Stimulated activated CD4-positive, alpha-beta T cell treated with anti-CD3 and anti-CD28 coated beads, TNF-alpha, amount 100 ng/mL, for 1 hour (primary cell): ENCODE measurements around the gene RTP3.
"Not testable (repeated sequence)": the region's sequence is repeated elsewhere in the genome, so short reads cannot be mapped to it uniquely, and the experiment has no call there.

ENCODE experiments used
- DNase-seq, 3 donors: peaks; one replicate each; pipeline ENCODE4 v3.0.0-alpha.2; 2020; ENCODE audit warnings: low read depth in 3 of 3, low spot score in 1 of 3

The RTP3 gene

DNA sequence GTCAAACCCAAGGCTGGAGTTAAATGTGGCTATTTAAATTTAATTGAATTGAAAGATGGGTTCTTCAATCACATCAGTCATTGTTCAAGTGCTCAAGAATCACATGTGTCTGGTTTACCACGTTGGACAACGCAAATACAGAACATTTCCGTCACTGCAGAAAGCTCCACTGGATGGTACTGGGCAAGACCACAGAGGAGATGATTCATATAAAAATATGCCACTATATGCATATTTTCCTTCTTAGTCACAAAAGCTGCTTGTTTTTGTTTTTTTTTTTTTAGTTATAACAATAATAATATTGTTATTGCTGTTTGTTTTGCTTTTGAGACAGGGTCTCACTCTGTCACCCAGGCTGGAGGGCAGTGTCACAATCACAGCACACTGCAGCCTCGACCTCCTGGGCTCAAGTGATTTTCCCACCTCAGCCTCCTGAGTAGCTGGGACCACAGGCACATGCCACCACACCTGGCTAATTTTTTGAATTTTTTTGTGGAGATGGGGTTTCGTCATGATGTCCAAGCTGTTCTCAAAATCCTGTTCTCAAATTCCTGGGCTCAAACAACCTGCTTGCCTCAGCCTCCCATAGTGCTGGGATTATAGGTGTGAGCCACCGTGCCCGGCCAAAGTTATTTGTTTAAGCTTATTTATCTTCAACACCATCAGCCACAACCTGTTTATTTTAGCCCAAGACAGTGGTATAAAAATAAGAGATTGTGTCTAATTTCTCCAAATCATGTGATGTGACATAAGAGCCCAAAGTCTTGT lies 19.4 kb downstream of the RTP3 start:
- DNase-seq, result no peak

DNA sequence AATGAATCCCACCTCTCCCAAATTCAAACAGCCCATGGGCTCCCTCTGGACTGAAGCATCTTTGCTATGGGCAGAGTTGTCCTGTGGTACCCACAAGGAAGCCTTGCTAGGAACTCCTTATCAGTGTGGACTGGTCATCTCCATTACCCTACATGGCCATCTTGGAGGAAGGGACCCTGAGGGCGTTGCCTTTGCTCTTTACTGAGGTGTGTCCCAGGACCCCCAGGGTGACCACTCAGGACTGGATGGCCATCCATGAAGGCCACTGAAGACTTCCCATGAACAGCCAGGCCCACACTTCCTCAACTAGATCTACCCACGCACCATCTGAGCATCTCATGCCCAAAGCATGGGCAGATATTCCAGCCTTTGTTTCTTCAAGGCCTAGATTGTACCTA lies 20.0 kb downstream of the RTP3 start:
- no peak for DNase-seq

DNA sequence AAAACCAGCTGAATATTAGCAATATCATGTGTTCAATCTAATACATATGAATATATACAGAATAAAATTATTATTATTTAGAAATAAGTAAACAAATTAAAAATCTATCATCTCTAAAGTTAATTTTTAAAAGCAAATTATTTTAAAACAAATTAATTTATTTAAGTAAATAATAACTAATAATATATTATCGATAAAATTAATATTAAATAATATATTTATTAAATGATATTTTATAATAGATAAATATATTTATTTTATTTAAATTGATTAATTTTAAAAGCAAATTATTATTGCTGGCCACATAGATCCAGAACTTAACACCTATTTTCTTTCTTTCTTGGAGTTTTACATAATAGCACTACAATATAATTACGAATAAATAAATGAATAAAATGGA lies 22.2 kb downstream of the RTP3 start:
- no peak for DNase-seq

DNA sequence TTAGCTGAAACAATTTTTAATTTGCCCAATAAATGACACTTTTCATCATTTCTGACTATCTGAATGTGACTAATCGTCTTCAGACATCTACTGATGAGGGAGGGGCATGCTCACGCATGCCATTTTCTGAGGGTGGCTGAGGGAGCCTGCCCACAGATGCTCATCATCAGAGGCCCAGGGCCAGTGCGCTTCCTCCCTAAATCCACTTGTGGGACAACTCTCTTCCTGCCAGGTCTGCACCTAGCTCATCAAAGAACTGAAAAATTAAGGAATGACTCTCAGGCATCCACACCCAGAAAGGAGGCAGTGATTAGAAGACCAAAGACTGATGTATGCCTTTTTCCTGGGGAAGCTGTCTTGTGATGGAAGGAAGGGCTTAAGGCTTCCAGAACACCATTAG lies 22.8 kb downstream of the RTP3 start:
- no peak for DNase-seq

DNA sequence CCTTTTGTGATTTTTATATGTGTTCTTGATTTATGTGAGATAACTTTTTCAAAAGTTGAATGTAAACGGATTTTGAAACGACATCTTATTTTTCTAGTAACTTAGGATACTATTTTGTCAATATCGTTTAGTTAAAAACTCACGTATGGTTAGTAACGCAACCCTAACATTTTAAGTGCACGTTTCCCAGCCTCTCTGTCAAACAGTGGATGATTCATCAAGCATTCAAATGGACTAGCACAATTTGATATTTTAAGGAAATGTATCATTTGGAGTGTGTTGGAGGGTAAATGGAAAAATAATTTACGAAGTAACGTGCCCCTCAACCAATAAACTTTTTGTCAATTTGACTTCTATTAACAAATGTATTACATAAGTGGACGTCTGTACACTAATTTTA lies 23.3 kb downstream of the RTP3 start:
- no peak for DNase-seq

DNA sequence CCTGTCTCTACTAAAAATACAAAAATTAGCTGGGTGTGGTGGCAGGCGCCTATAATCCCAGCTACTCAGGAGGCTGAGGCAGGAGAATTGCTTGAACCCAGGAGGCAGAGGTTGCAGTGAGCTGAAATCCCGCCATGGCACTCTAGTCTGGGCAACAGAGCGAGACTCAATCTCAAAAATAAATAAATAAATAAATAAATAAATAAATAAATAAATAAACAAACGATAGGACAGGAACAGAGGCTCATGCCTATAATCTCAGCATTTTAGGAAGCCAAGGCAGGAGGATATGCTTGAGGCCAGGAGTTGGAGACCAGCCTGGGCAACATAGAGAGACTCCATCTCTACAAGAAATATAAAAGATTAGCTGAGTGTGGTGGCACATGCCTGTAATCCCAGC lies 24.4 kb downstream of the RTP3 start:
- DNase-seq, result not testable (repeated sequence)

DNA sequence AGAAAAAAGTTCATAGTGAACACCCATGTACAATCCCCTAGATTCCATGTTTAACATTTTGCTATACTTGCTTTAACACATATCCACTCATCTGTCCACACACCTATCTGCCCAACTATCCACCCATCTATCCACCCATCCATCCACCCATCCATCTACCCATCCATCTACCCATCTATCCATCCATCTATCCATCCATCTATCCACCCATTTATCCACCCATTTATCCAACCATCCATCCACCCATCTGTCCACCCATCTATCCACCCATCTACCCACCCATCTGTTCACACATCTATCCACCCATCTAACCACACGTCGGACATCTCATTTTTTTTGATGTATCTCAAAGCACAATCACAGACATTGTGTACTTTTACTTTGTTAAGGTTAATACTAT lies 25.8 kb downstream of the RTP3 start:
- no peak for DNase-seq

DNA sequence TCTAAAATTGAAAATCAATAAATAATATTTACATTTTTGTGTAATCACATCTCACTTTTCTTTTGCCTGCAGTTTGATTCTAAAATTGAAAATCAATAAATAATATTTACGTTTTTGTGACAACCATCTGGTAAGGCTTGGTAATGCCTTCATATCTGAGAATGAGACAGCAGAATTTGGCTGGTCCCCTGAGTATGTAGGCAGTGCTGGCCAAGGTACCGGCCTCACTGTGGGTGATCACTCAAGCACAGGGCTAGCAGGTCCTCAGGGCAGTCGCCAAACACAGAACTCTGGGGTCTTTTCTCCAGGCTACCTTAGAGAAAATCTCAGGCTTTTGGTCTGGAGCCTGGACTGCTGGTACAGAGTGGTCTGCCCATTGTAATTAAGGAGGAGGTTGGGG lies 26.2 kb downstream of the RTP3 start:
- no peak for DNase-seq

DNA sequence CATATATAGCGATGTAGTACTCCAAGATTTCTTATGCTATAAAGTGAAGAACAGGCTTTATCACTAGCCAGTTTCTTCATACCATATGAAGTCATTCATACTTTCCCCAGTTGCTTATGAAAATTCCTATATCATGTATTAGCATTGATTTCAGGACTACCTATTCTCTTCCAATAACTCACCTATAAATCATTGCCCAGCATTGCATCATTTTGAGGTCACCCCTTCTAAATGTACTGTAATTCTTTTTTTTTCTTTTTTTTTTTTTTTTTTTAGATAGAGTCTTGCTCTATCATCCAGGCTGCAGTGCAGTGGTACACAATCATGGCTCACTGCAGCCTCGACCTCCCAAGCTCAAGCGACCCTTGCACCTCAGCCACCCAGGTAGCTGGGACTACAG lies 27.1 kb downstream of the RTP3 start:
- no peak for DNase-seq

DNA sequence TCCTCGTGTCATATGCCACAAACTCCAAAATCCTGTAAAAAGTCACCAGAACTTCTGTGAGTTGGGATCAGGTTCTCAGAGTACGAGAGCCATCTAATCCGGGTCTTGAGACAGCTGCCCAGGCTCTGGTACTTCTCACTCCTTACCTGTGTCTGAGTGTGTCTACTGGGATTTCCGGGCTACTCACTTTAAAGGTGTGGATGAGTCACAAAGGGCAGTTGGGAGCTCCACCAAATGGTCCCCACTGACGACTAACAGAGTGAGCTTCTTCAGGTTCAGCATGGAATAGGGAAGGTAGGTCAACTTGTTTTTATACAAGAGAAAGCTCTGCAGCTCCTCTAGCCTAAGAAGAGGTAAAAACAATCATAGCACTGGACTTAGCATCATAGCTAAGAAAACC lies 29.5 kb downstream of the RTP3 start:
- DNase-seq, result no peak

DNA sequence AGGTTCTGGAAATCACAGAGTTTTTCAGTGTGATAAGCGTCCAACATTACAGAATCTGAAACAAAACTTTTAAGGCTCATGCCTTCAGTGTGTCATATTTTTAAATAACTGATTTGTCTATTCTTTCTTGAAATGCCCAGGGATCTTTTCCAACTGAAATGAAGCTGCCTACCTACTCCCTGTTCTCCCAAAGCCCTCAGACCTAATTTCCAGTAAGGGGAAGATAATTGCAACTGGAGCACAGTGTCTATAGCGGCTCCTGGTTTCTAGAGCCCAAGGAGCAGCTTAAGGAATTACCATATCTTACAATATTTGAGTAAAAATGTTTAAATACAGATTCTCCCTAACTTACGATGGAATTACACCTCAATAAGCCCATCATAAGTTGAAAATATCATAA lies 35.3 kb downstream of the RTP3 start:
- DNase-seq, result no peak

DNA sequence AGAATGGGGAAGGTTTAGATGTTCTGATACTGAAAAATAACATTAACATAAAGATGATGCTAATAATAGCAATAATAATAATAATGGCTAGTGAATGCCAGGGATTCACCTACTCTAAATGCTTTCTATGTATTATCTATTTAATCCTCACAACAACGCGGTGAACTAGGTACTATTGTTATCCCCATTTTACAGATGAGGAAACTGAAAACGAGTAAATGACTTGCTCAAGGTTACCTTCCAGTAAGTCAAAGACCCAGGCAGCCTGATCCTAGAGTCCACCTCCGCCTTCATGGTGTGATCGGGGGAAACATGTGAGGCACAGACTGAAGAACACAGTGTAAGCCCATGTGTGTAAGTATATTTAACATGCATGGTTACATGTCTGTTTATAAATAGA lies 38.0 kb downstream of the RTP3 start:
- no peak for DNase-seq

DNA sequence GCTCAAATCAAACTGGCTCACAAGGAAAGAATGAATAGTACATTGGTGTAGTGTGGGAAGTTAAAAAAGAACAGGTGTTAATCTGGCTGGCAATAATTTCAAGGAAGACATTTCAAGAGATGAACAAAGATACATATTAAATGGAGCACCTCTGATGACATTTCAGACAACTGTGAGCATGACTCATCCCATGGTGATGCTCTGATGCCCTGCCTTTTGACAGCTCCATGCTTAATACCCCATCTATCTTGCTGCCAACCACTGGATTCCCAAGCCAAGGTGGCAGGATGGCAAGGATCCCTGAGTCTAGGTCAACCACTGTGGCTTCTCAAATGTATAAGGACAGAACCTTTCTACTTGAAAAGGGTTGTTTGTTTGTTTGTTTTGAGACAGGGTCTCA lies 39.0 kb downstream of the RTP3 start:
- no peak for DNase-seq

DNA sequence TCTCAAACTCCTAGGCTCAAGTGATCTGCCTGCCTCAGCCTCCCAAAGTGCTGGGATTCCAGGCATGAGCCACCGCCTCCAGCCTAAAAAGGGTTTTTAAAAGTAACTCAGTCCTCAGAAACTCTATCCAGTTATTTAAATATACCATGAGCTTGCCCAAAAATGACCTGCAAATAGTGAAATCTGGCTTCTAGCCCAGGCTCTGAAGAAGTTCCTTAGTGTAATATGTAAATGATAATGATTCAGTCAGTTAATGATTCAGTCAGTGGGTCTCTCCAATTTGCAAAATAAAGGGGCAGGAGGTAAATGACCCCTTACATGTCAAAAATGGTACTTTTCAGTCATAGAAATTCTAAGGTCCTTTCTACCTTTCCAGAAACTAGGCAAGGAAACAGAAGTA lies 39.5 kb downstream of the RTP3 start:
- DNase-seq, result no peak

DNA sequence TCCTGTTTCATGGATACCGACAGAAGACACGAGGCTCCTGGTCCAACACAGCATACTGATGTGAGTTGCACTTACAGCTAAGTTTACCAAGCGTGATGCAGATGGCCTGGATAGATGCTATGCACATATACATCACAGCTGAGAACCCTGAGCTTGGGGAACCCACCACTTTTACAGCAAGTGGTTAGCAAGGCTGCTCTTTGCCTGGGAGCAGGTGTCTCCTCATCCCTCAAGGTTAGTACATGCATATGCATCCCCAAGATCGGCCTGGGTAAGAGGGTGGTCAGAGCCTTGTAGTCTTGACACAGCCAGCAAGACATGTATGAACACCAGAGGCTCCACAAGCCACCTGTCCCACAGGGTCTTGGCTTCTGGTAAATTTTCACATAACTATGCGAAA lies 40.0 kb downstream of the RTP3 start:
- no peak for DNase-seq

DNA sequence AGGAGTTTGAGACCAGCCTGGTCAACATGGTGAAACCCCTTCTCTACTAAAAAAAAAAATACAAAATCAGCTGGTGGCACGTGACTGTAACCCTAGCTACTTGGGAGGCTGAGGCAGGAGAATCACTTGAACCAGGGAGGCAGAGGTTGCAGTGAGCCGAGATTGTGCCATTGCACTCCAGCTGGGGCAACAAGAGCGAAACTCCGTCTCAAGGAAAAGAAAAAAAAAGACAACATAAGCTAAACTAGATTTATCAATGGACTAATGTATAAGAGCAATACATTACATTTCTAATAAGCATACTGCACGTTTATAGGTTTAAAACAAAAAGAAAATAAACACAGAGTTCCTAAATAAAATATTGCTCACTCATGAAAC lies 40.6 kb downstream of the RTP3 start:
- not testable (repeated sequence) for DNase-seq

DNA sequence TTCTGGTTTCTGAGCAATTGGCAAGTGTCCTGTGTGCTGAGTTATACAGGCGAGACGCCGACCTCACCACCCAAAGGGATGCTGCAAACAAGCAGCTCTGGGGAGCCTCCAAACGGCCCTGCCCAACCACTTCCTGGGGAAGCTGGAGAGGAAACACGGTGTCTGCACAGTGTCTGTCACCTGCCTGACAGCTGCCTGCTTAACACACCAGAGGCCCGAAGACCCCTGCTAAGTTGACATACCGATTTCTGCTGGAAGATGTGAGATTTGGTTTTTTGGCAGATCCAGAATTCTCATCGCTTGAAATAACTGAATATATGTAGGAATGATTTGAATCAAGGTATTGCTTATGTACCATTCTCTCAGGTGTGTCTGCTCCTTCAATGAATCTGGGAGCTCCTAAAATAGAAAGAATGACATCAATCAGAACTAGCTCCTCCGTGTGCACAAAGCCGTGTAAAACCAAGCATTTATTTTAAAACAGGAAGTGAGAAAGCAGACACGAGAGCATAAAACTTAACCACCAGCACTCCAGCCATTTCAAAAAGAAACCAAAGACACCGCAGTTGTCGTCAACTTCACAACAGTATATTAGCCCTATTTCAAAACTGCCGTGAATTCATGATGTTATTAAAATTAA lies 41.1 kb downstream of the RTP3 start:
- DNase-seq, result peak; percentile 37 to 82 (median 70)

DNA sequence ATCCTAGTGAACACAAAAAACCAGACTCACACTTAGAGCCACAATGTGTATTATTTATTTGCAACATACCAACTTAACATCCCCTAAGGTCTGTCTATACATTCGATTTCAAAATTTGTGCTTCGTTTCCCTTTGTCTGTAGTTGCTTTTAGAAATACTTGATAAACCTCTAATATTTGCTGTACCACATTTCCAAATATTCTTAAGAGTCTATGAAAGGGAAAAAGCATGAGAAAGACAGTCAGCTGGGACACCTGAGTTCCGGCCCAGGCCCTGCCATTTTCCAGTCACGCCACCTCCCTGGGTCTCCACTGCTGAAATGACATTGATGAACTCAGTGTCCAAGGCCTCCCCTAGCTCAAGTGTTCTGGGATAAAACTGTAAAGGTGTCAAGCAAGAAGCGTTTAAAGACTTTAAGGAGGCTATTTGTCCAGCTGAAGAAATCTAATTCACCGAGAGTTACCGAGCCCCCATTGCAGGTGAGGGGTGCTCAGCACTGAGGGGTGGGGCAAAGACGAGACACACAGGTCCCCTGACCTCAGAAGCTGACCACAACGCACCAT lies 41.7 kb downstream of the RTP3 start:
- no peak for DNase-seq

DNA sequence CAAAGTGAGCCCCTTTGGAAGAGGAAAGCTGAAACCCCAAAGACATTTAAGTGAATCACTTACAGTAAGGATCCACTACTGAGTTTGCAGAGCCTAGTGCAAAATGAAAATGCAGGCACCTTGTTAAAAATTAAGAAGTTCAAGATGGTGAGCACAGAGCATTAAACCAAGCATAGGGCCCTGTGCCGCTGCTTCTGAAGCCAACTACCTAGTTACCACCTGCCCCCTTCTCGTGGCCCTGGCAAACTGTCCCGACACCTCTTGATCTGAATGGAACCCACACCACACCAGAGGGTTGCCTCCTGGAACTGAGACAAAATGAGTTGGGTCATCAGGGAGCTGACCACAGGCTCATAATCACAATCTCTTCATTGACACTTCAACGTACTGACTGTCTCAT lies 42.8 kb downstream of the RTP3 start:
- no peak for DNase-seq

DNA sequence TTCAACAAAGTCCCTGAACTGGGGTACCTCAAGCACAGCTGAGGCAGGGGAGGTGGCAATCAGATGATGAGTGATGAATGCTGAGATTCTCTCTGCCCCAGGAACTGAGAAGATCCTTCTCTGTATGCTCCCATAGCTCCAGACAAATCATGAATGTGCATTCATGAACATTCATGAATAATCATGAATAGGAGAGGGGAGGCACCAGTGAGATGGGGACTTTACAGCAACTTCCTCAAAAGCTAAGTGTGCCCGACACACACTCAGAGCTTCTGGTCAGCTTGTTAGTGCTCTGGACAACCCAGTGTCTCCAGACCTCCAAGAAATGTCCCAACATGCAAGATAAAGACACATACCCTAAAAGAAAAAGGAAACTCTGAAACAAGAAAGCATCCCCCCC lies 44.1 kb downstream of the RTP3 start:
- DNase-seq, result no peak

DNA sequence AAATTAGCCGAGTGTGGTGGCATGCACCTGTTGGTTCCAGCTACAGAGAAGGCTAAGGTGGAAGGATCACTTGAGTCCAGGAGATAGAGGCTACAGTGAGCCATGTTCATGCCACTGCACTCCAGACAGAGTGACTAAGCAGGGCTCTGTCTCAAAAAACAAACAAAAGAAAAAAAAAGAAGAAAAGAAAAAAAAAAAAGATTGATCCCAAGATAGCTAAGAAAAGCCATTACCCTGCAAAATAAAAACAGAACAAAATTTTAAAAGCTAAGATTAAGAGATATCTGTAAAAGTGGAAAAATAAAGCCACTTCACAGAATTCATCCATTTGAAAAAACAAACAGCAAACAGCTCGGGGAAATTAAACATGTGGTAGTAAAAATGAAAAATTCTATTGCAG lies 44.6 kb downstream of the RTP3 start:
- DNase-seq, result no peak

DNA sequence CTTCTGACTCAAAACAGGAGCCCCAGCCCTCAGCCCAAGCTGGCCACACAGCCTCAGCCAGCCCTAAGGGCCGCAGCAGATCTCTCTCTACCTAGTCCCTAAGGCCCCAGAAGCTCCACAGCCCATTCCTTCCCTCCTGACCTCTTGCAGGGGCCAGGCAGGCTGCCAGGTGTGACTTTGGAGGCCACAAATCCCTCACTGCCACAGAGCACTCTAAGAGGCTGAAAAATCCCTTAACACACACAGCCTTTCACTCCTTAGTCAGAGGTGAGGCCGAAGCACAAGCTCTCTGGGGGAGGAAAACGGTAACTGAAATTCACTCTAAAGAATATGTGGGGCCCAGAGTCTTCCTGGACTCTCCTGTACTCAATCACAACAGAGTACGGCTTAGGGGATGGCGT lies 45.0 kb downstream of the RTP3 start:
- DNase-seq, result no peak
